ENCODE measurements around the gene ENTPD6. TPM values are rescaled to one million over a fixed set of nuclear protein-coding genes. Genes with fewer than 3 reads are reported as not detected.
A peak's percentile ranks its signal among the peaks of the same experiment; 100 is the strongest.

ENTPD6 gene
- total RNA-seq, 3 donors from 2014 or later, result 45.8 to 77.6 (median 71.1) TPM

GRCh38 chr20:25226433-25227316 is 31.2 kb downstream of the ENTPD6 start:
- H3K27me3 ChIP-seq, result no peaks in the 10 kb centered on the region
- no peak for DNase-seq (ENCODE audit: low spot score in 2 of 2)
- H3K36me3 ChIP-seq, result no peaks in the 10 kb centered on the region
- intact Hi-C loops (cut with DNase I; ENCODE audit: low total_unique reads), result no loop called here
- no peaks in the 10 kb centered on the region for H3K9me3 ChIP-seq
- TF ChIP-seq POLR2A (IDR thresholded peaks at IDR 0.05), result no peak
- TF ChIP-seq POLR2AphosphoS5 (IDR thresholded peaks at IDR 0.05), result no peak
- no peak for TF ChIP-seq CTCF (IDR thresholded peaks at IDR 0.05)
- peaks cover 0 to 12% of the 10 kb centered on the region in 2 donors for H3K4me1 ChIP-seq
- no peak overlapping the region for H3K4me3 ChIP-seq
- peak overlapping the region; percentile 66 to 86 for H3K27ac ChIP-seq

- H3K4me3 ChIP-seq, result no peak overlapping the region
- H3K9me3 ChIP-seq, result no peaks in the 10 kb centered on the region
Measured at GRCh38 chr20:25227317-25227831, 31.9 kb downstream of the ENTPD6 start.

GRCh38 chr20:25229486-25230165 is 34.1 kb downstream of the ENTPD6 start:
- Histone ChIP-seq H3K4me3 (no peak overlapping the region), H3K4me1 (peaks cover 0 to 20% of the 10 kb centered on the region in 2 donors), H3K9me3 (no peaks in the 10 kb centered on the region), H3K27me3 (no peaks in the 10 kb centered on the region), H3K36me3 (no peaks in the 10 kb centered on the region), H3K27ac (peak overlapping the region; percentile 3 to 69)
- intact Hi-C loops (cut with DNase I; ENCODE audit: low total_unique reads), result no loop called here
- no peak for DNase-seq (ENCODE audit: low spot score in 2 of 2)
- no peak for TF ChIP-seq CTCF (IDR thresholded peaks at IDR 0.05)
- no peak for TF ChIP-seq POLR2A (IDR thresholded peaks at IDR 0.05)
- no peak for TF ChIP-seq POLR2AphosphoS5 (IDR thresholded peaks at IDR 0.05)

More at GRCh38 chr20:25227317-25227831, 31.9 kb downstream of the ENTPD6 start:
- intact Hi-C loops (cut with DNase I; ENCODE audit: low total_unique reads), result no loop called here
- TF ChIP-seq POLR2AphosphoS5 (IDR thresholded peaks at IDR 0.05) (no peak), CTCF (IDR thresholded peaks at IDR 0.05) (no peak), POLR2A (IDR thresholded peaks at IDR 0.05) (no peak)
- Histone ChIP-seq H3K36me3 (no peaks in the 10 kb centered on the region), H3K27ac (peak overlapping the region; percentile 66 to 86), H3K4me1 (peaks cover 0 to 12% of the 10 kb centered on the region in 2 donors), H3K27me3 (no peaks in the 10 kb centered on the region)
- DNase-seq (ENCODE audit: low spot score in 2 of 2), result no peak

GRCh38 chr20:25230166-25230831 is 34.8 kb downstream of the ENTPD6 start:
- TF ChIP-seq POLR2A (IDR thresholded peaks at IDR 0.05) (no peak), CTCF (IDR thresholded peaks at IDR 0.05) (no peak), POLR2AphosphoS5 (IDR thresholded peaks at IDR 0.05) (no peak)
- Histone ChIP-seq H3K4me3 (no peak overlapping the region), H3K27ac (peak overlapping the region; percentile 22 to 69), H3K4me1 (peaks cover 0 to 20% of the 10 kb centered on the region in 2 donors), H3K36me3 (no peaks in the 10 kb centered on the region), H3K27me3 (no peaks in the 10 kb centered on the region), H3K9me3 (no peaks in the 10 kb centered on the region)
- no peak for DNase-seq (ENCODE audit: low spot score in 2 of 2)
- intact Hi-C loops (cut with DNase I; ENCODE audit: low total_unique reads), result no loop called here

Data from breast epithelium (tissue), 4 donors.